ENCODE results near the gene LRP5.

- no peak for TF ChIP-seq CTCF (IDR thresholded peaks at IDR 0.05)
- TF ChIP-seq POLR2A (IDR thresholded peaks at IDR 0.05), result no peak
These were observed 18.7 kb upstream of the LRP5 start for GRCh38 chr11:68293708-68294107.

Data from ovary (tissue), 3 donors.